SU-DHL-6 (cell line): Measurements from ENCODE around the gene C6orf120.

ENCODE experiments used
- H2AFZ ChIP-seq: fragments of 200-600 bp; sonication (generic); 2 replicates; pipeline ENCODE4 v1.6.1; 2014; ENCODE audit warnings: low read depth, mild to moderate bottlenecking, moderate library complexity, mixed read lengths, antibody characterized with exemption, low read length; ENCODE audit not compliant: severe bottlenecking
- H3F3A ChIP-seq: fragments of 200-600 bp; shearing (Covaris generic); 2 replicates; pipeline ENCODE4 v1.6.0; 2016; ENCODE audit warnings: antibody characterized with exemption, mild to moderate bottlenecking; ENCODE audit not compliant: insufficient read depth
- H3K27ac ChIP-seq: fragments of 200-600 bp; sonication (generic); 2 replicates; pipeline ENCODE4 v1.5.1; 2016; ENCODE audit warnings: low read depth, mild to moderate bottlenecking, low read length, moderate library complexity, mixed read lengths
- H3K27me3 ChIP-seq: fragments of 200-600 bp; sonication (generic), shearing (Covaris generic); 2 replicates; pipeline ENCODE4 v1.6.0; 2014; ENCODE audit warnings: mild to moderate bottlenecking, low read length
- H3K36me3 ChIP-seq: fragments of 200-600 bp; sonication (generic); 2 replicates; pipeline ENCODE4 v1.6.1; 2014; ENCODE audit warnings: mild to moderate bottlenecking, low read length, mixed read lengths
- H3K4me2 ChIP-seq: fragments of 300-600, 200-600 bp; shearing (Covaris generic), sonication (generic); 2 replicates; pipeline ENCODE4 v1.6.0; 2014; ENCODE audit warnings: low read length, low read depth, mild to moderate bottlenecking; ENCODE audit not compliant: poor library complexity, severe bottlenecking
- H3K4me3 ChIP-seq: fragments of 200-600 bp; sonication (generic); 2 replicates; pipeline ENCODE4 v1.5.1; 2014; ENCODE audit warnings: antibody characterized with exemption, low read length, mild to moderate bottlenecking, mixed read lengths; ENCODE audit not compliant: insufficient read depth, poor library complexity, severe bottlenecking
- H3K79me2 ChIP-seq: fragments of 200-600 bp; sonication (generic); 2 replicates; pipeline ENCODE4 v1.6.1; 2014; ENCODE audit warnings: mild to moderate bottlenecking, low read length, moderate library complexity; ENCODE audit not compliant: insufficient read depth
- H3K9ac ChIP-seq: fragments of 200-600 bp; sonication (generic); 2 replicates; pipeline ENCODE4 v1.7.0; 2014; ENCODE audit warnings: mild to moderate bottlenecking, low read length
- H3K9me2 ChIP-seq: fragments of 200-600 bp; sonication (generic); replicated peaks from 2 replicates; pipeline ENCODE4 v1.6.1; 2014; ENCODE audit warnings: low read length; ENCODE audit not compliant: insufficient read depth
- H3K9me3 ChIP-seq: fragments of 200-600 bp; sonication (generic); 2 replicates; pipeline ENCODE4 v1.6.1; 2014; ENCODE audit warnings: low read length, mixed read lengths; ENCODE audit not compliant: insufficient read depth
- H4K20me1 ChIP-seq: fragments of 200-600 bp; sonication (generic); 2 replicates; pipeline ENCODE4 v1.6.1; 2014; ENCODE audit warnings: low read depth, mild to moderate bottlenecking, antibody characterized with exemption, low read length, moderate library complexity, mixed read lengths
- EZH2phosphoT487 ChIP-seq: fragments of 200-600 bp; sonication (generic), shearing (Covaris generic); conservative IDR thresholded peaks from 2 replicates; pipeline ENCODE4 v1.6.1; 2018; ENCODE audit warnings: mild to moderate bottlenecking, antibody characterized with exemption, low read length, moderate library complexity, mixed read lengths
- TF ChIP-seq, protein P1 (sequence below): fragments of 200-600 bp; sonication (generic); IDR thresholded peaks from one replicate; pipeline ENCODE4 v1.5.1; 2017; ENCODE audit warnings: antibody characterized with exemption, mild to moderate bottlenecking, low read length, moderate library complexity; ENCODE audit not compliant: insufficient read depth, poor library complexity, severe bottlenecking

Gene C6orf120

DNA sequence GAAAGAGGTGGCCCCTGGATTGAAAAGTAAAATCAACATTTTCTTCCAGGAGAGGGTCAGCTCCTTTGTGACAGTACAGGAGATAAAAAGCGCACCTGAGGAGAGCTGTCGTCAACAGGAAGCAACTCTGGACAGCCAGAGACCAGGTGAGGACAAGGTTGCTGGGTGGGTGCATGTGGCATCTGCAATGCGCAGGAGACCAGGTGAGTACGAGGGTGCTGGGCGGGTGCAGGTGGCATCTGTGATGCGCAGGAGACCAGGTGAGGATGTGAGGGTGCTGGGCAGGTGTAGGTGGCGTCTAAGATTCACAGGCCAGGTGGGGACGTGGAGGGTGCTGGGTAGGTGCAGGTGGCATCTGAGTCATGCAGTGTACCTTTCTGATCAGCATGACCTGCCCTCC lies 38.5 kb upstream of the C6orf120 start:
- no peak overlapping the region for H2AFZ ChIP-seq
- H3K4me2 ChIP-seq, result no peak overlapping the region
- no peaks in the 10 kb centered on the region for H3K9me2 ChIP-seq
- H3K79me2 ChIP-seq, result no peaks in the 10 kb centered on the region
- no peaks in the 10 kb centered on the region for H3K9me3 ChIP-seq
- peaks cover 4% of the 10 kb centered on the region; the same call in 1 of the 2 replicates for H3K36me3 ChIP-seq
- H3F3A ChIP-seq, result no peaks in the 10 kb centered on the region
- TF ChIP-seq, protein P1, sequence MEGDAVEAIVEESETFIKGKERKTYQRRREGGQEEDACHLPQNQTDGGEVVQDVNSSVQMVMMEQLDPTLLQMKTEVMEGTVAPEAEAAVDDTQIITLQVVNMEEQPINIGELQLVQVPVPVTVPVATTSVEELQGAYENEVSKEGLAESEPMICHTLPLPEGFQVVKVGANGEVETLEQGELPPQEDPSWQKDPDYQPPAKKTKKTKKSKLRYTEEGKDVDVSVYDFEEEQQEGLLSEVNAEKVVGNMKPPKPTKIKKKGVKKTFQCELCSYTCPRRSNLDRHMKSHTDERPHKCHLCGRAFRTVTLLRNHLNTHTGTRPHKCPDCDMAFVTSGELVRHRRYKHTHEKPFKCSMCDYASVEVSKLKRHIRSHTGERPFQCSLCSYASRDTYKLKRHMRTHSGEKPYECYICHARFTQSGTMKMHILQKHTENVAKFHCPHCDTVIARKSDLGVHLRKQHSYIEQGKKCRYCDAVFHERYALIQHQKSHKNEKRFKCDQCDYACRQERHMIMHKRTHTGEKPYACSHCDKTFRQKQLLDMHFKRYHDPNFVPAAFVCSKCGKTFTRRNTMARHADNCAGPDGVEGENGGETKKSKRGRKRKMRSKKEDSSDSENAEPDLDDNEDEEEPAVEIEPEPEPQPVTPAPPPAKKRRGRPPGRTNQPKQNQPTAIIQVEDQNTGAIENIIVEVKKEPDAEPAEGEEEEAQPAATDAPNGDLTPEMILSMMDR, result no peak
- TF ChIP-seq EZH2phosphoT487, result no peak
- no peak overlapping the region for H3K4me3 ChIP-seq
- no peak overlapping the region for H3K9ac ChIP-seq
- no peak overlapping the region for H3K27ac ChIP-seq
- H3K27me3 ChIP-seq, result no peaks in the 10 kb centered on the region
- H4K20me1 ChIP-seq, result no peaks in the 10 kb centered on the region

- TF ChIP-seq, protein P1, result no peak
- TF ChIP-seq EZH2phosphoT487, result no peak
- Histone ChIP-seq H3K9ac (no peak overlapping the region), H3F3A (no peaks in the 10 kb centered on the region), H3K27me3 (no peaks in the 10 kb centered on the region), H3K9me2 (no peaks in the 10 kb centered on the region), H3K36me3 (peaks cover 11% of the 10 kb centered on the region; the same call in 1 of the 2 replicates), H2AFZ (no peak overlapping the region), H3K79me2 (no peaks in the 10 kb centered on the region), H4K20me1 (no peaks in the 10 kb centered on the region), H3K27ac (no peak overlapping the region), H3K9me3 (no peaks in the 10 kb centered on the region), H3K4me2 (no peak overlapping the region), H3K4me3 (no peak overlapping the region)
Observed at GRCh38 chr6:169664227-169664626, 37.7 kb upstream of the C6orf120 start.

GRCh38 chr6:169665289-169665688 lies 36.6 kb upstream of the C6orf120 start:
- Histone ChIP-seq H3K4me3 (no peak overlapping the region), H3K27ac (no peak overlapping the region), H3K9me3 (no peaks in the 10 kb centered on the region), H4K20me1 (no peaks in the 10 kb centered on the region), H3K9me2 (no peaks in the 10 kb centered on the region), H3K9ac (no peak overlapping the region), H3K27me3 (no peaks in the 10 kb centered on the region), H2AFZ (no peak overlapping the region), H3F3A (no peaks in the 10 kb centered on the region), H3K36me3 (peaks cover 11% of the 10 kb centered on the region; the same call in 1 of the 2 replicates), H3K79me2 (no peaks in the 10 kb centered on the region), H3K4me2 (no peak overlapping the region)
- TF ChIP-seq EZH2phosphoT487, result no peak
- TF ChIP-seq, protein P1, result no peak
